GM23248 (cell line): Measurements from ENCODE around the gene LCN6.

Experiments
- EZH2 ChIP-seq: fragments of 200-600 bp; sonication (generic); IDR thresholded peaks from 2 replicates; pipeline ENCODE4 v1.6.1; 2018; ENCODE audit warnings: antibody characterized with exemption, mild to moderate bottlenecking; ENCODE audit not compliant: insufficient read depth, poor library complexity, severe bottlenecking
- EZH2phosphoT487 ChIP-seq: fragments of 200-600 bp; sonication (generic); IDR thresholded peaks from 2 replicates; pipeline ENCODE4 v1.6.1; 2018; ENCODE audit warnings: antibody characterized with exemption, moderate library complexity, mild to moderate bottlenecking, low read depth; ENCODE audit not compliant: insufficient read depth

GRCh38 chr9:136757328-136757727 lies 9.0 kb upstream of the LCN6 start:
- TF ChIP-seq EZH2phosphoT487, result no peak
- TF ChIP-seq EZH2, result no peak
